Urinary bladder (tissue), 4 donors: ENCODE results near the gene COBL. TPM values are rescaled to one million over a fixed set of nuclear protein-coding genes. Genes with fewer than 3 reads are reported as not detected.

Experiments used
- DNase-seq: peaks from one replicate; pipeline ENCODE4 v3.0.0-alpha.2; 2015; ENCODE audit errors: extremely low spot score
- H3K27ac ChIP-seq: one replicate; pipeline ENCODE4 v1.5.1; 2013; ENCODE audit warnings: low read depth, mild to moderate bottlenecking, moderate library complexity
- H3K36me3 ChIP-seq: one replicate; pipeline ENCODE4 v1.6.1; 2013; ENCODE audit warnings: mild to moderate bottlenecking, moderate library complexity; ENCODE audit not compliant: insufficient read depth
- H3K4me1 ChIP-seq: one replicate; pipeline ENCODE4 v1.6.1; 2013; ENCODE audit warnings: mild to moderate bottlenecking, moderate library complexity; ENCODE audit not compliant: insufficient read depth
- H3K4me3 ChIP-seq: one replicate; pipeline ENCODE4 v1.5.1; 2013; ENCODE audit warnings: low read depth, low read length
- WGBS: extraction: QIAGEN DNeasy Blood & Tissue Kit; methylation state at CpG from one replicate; pipeline ENCODE4 v1.1.7; 2013; 5-methylcytosine and 5-hydroxymethylcytosine counted together
- polyA plus RNA-seq: library from polyadenylated mRNA; stranded (reverse); fragments of 200-250 nt; gene quantifications from one replicate; pipeline ENCODE4 v1.2.3, GENCODE V29; 2013
- total RNA-seq: library from RNA; depleted of rRNA; stranded (reverse); fragments of >200 nt; gene quantifications from one replicate; pipeline ENCODE4 v1.2.3, GENCODE V29; 2014
- donor health status: healthy with polysubstance abuse.
- donor health status: healthy.

The COBL gene
- total and polyA plus RNA-seq, 2 donors, result 1.6 to 3.3 TPM

DNA sequence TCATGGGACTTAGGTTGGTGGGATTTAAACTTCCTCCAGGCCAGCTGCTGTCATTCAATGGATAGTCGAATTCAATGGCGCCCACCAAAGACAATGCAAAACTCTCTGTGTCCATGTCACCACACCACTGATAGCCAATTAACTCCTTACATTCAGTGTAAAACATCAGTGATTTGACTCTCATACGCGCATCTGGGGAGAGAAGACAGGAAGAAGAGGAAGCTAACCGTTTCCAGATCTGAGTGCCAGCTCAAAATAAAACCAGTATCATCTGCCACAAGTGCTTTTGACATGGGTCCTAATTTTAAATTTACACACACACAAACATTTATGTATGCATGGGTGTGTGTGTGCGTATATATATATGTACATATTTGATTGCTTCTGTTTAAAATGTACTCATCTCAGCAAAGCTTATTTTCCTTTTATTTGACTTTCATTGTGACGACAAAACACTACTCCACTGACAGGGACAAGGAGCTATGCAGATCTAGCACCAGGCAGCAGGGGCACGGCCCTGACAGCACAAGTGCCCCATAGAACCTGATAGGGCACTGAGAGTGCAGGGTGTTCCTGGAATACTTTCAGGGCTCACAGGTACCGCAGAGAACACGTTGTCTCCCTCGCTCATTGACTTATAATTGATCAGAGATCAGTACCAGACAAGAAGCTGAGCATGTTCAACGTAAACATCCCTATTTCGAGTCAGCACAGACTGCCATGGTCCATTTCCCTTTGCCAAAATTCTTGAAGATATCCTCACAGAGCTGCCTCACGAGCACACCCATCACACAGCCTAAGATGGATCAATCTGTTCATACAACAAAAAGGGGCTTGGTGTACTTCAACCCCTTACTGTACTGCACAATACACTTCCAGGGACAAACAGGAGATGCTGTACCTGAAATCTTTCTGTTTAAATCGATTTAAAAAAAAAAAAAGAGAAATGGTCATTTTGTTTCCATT lies 176.1 kb downstream of the COBL start:
- no peak for DNase-seq
- WGBS, result 75% methylated on average over 15 of the region's 15 CpGs
- Histone ChIP-seq H3K27ac (no peak overlapping the region), H3K4me3 (no peak overlapping the region), H3K4me1 (no peaks in the 10 kb centered on the region), H3K36me3 (no peaks in the 10 kb centered on the region)

DNA sequence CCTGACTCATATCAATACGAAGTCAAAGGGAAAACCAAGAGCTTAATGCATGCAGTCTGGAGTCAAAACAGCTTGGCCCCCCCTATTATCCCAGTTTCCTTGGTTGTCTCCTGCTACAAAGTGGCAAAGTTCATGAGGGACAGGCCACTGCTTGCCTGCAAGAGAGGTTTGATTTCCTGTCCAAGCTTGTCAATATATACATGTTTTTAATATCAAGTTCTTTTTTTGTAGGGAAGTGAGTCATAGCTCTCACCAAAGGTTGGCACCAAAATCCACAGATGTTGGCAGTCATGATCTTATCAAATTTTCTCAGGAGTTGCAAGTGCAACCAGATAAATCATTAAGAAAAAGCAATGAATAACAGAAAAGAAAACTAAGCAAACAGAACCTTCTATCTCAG lies 176.8 kb downstream of the COBL start:
- Histone ChIP-seq H3K4me3 (no peak overlapping the region), H3K36me3 (no peaks in the 10 kb centered on the region), H3K27ac (no peak overlapping the region), H3K4me1 (no peaks in the 10 kb centered on the region)
- no peak for DNase-seq
- WGBS, result 74% methylated on average over 1 of the region's 1 CpG

DNA sequence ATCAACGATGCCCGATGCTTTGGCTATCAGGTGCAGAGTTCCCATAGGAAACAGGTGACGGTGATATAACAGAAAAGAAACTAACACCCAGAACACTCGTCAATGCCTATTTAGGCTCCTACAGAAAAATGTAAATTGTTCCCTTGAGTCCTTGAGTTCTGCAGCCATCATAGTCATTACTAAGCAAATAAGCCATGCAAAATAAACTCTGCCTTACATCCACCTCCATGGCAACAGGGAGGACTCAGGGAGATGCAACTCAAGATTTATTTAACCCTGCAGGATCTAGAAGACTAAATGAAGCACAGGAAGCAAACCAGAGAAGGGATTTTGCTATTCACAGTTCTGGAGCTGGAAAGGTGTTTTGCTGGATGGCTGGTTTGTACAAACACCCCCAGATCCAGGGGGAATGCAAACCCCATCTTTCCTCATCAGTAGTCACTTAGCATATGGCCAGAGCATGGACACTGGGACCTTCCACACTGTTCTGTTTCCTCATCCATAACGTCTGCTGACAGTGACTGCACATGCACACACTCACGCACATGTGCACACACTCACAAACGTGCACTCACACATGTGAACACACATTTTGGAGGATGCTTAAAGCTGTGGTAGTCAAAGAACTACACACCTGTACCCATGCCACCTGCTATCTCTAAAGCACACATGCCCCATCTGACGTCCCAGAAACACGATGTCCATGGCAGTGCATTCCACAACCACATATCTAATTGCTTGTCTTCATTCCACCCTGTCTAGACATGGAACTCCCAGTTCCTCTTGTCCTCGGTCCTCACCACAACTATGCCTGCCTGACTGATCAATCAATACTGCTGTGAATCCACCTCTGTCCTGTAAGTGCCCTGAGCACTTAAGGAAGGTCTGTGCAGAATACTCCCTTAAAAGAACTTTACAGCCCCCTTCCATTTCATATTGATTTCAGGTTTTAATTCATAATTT lies 178.2 kb downstream of the COBL start:
- Histone ChIP-seq H3K4me1 (no peaks in the 10 kb centered on the region), H3K4me3 (no peak overlapping the region), H3K27ac (no peak overlapping the region), H3K36me3 (no peaks in the 10 kb centered on the region)
- no peak for DNase-seq
- WGBS, result 69% methylated on average over 10 of the region's 10 CpGs

DNA sequence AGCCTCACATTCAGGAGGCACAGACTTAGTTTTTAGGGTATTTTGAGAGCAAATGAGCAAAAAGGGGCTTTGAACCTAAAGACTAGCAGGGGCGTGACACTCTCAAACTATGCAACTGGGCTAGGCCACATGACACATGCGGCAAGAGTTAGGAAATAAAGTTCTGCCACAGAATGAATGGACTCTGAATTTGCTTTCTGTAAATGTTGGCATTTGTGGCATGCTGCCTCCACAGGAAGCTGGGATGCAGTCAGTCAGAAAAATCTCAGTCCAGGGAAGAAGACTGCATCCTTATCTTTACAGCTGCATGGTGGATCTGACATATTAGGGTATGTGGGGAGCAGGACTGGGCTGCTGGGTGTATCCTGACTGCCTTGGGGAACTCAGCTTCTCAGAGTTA lies 181.0 kb downstream of the COBL start:
- Histone ChIP-seq H3K4me3 (no peak overlapping the region), H3K36me3 (no peaks in the 10 kb centered on the region), H3K4me1 (no peaks in the 10 kb centered on the region), H3K27ac (no peak overlapping the region)
- 65% methylated on average over 2 of the region's 2 CpGs for WGBS
- no peak for DNase-seq

DNA sequence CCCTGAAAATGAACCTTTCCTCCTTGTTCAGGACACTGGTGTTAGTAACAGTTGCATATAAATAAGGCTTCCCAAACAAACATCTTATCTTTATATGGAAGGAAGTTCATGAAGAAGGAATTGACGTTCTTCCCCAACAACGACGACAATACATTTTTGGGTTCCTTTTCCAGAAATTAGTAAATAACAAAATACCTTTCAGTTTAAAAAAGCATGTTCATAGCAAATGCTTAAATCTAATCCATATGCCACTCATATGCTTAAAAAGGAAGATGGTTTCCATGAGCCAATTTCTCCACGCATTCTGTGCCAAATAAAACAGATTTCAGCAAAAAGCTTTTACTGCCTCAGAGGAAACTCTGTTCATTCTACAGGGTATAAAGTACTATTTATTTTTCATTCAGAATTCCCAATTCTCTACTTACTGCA lies 182.6 kb downstream of the COBL start:
- no peaks in the 10 kb centered on the region for H3K36me3 ChIP-seq
- no peak overlapping the region for H3K4me3 ChIP-seq
- 46% methylated on average over 4 of the region's 4 CpGs for WGBS
- no peak overlapping the region for H3K27ac ChIP-seq
- no peak for DNase-seq
- no peaks in the 10 kb centered on the region for H3K4me1 ChIP-seq

DNA sequence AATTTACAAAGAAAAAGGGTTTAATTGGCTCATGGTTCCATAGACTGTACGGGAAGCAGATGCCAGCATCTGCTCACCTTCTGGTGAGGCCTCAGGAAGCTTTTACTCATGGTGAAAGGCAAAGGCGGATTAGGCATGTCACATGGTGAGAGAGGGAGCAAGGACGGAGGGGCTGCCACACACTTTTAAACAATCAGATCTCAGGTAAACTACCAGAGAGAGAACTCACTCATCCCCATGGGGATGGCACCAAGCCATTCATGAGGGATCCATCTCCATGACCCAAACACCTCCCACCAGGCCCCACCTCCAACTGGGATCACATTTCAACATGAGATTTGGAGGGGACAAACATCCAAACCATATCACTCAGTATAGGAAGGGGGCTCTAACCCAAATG lies 183.9 kb downstream of the COBL start:
- Histone ChIP-seq H3K4me1 (no peaks in the 10 kb centered on the region), H3K36me3 (no peaks in the 10 kb centered on the region), H3K27ac (no peak overlapping the region), H3K4me3 (no peak overlapping the region)
- no peak for DNase-seq
- 98% methylated on average over 3 of the region's 3 CpGs for WGBS

DNA sequence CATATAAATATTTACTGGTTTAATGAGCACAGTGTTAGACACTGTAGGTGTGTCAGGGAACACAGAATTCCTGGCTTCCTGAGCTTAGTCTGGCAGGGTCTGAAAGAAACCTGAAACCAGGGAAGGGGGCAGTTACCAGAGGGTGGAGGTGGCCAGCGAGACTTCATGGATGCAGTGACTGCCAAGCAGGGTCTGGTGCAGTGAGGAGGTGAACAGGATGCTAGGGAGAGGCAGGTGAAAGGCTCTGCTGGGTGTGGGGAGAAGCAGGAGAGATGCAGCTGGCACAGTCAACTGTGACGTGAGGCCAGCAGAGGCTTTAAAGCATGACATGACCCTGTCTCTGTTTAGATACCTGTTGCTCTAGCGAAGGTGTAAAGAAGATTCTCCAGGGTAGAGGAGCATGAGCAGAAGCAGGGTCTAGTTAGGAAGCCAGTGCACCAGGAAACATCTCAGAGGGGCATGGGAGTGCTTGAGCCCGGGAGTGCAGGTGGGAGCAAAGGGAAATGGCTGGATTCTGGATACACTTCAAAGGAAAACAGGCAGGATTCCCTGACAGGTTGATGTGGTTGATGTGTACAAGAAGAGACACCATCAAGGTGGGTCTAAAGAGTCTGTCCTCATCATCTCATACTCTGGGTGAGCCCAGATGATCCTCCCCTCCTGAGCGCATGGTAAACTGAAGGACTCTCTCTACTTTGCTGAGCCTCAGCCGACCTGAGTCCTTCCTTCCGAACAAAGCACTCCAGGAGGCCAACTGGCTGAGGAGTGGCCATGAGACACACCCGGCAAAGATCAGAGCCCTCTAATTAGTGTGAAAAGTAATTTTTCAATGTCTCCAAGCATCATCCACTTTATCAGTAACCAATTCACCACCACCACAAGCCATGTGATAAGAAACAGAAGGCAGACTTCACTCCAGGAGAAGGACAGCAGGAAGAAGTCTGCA lies 186.8 kb downstream of the COBL start:
- no peak overlapping the region for H3K27ac ChIP-seq
- WGBS, result 77% methylated on average over 8 of the region's 8 CpGs
- DNase-seq, result no peak
- H3K36me3 ChIP-seq, result no peaks in the 10 kb centered on the region
- H3K4me1 ChIP-seq, result no peaks in the 10 kb centered on the region
- H3K4me3 ChIP-seq, result no peak overlapping the region

DNA sequence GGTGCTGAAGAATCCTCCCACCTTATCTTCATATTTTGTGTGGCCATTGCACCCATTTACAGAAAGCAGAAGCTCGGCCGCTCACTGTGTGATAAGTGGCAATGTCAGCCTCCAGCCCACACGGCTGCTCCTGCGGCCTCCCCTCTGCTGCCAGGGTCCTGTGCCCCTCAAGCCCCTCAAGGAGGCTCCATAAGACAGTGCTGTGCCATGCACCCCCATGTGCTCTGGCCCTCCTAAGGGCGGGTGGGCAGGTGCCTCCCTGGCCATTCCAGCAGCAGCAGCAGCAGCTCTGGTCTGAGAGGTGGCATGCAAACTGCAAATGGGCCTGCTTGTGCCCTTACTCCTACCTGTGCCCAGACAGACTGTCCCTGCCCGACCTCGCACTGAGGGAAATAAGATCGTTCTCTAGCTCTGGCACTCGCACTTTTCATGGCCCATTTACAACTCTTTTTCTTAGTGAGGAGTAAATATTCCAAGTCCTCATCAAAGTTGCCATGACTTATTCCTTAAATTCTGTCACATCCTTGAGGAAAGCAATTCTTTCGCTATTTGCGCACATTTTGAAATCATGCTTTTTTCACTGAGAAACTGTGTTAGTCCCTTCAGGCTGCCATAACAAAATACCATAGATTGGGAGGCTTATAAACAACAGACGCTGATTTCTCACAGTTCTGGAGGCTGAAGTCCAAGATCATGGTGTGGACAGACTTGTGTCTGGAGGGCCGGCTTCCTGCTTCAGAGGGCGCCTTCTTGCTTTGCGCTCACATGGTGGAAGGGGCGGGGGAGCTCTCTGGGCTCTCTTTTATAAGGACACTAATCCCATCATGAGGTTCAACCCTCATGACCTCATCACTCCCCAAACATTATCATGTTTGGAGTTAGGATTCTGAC lies 187.8 kb downstream of the COBL start:
- Histone ChIP-seq H3K36me3 (no peaks in the 10 kb centered on the region), H3K27ac (no peak overlapping the region), H3K4me1 (no peaks in the 10 kb centered on the region), H3K4me3 (no peak overlapping the region)
- 74% methylated on average over 16 of the region's 16 CpGs for WGBS
- DNase-seq, result no peak

DNA sequence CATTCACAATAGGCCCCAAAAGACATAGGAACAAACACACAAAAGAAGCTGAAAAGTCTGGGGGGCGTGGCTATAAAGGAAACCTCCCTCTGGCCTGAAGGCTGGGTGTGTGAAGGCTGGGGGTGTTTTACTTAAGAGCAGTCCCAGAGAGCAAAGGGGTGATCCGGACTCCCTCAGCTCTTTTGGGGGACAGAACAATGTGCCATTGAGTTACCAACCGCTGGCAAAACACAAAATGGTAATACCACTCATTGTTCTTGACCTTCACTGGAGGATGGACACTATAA lies 189.0 kb downstream of the COBL start:
- no peak for DNase-seq
- 58% methylated on average over 3 of the region's 3 CpGs for WGBS

DNA sequence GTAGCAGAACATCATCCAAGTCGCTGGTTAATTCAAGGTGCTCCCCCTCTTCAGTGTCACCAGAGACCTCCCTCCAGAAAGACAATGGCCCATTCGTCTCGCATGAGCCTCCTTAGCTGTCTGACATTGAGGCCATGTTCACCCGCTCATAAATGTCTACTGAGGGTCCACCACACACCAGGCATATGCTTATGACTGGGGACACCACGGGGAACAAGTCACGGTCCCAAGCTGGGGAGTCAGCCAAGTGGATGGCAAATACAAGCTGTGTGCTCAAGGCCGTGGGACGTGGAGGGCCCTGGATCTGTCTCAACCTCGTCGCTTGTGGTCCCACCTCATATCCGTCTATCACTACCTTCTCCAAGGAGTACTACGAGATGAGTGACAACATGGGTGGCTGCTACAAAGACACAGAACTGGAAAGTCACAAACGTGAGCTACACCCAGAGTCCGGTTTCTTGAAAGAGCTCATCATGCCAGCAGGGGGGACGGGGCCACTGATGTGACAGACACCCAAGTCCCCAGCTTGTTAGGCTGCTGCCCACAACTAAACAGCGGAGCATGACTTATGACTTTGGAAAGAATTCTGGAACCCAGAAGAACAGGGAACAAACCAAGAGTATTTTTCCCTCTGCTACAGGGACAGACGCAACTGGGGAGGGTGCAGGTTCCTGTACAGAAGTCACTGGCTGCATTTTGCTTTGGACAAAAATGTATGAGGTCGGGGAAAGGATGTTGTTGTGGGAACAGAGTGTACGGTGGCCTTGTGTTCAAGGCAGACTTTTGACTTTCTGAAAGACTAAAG lies 189.6 kb downstream of the COBL start:
- no peak overlapping the region for H3K4me3 ChIP-seq
- WGBS, result 94% methylated on average over 19 of the region's 19 CpGs
- no peak for DNase-seq
- H3K4me1 ChIP-seq, result no peaks in the 10 kb centered on the region
- no peak overlapping the region for H3K27ac ChIP-seq
- H3K36me3 ChIP-seq, result no peaks in the 10 kb centered on the region

More for the DNA sequence above, 189.0 kb downstream of the COBL start:
- H3K4me1 ChIP-seq, result no peaks in the 10 kb centered on the region
- no peak overlapping the region for H3K4me3 ChIP-seq
- H3K36me3 ChIP-seq, result no peaks in the 10 kb centered on the region
- H3K27ac ChIP-seq, result no peak overlapping the region

DNA sequence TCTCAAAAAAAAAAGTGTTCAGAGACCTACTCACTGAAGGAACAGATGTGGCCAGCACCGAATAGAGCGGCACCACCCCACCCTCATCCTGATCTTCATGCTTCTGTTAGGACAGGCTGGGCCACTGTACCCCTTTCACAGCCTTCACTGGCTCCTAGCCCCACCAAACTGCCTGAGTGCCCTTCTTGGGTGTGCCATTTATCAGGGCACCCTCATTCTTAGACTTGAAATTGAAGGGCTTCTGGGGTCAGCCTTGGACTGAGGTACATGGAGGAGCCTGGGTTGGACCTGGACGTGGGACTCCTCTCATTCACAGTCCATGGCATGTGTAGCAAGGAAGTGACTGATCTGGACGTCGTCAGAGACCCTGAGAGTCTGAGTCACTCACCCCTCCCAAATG lies 190.3 kb downstream of the COBL start:
- no peak for DNase-seq
- Histone ChIP-seq H3K36me3 (no peaks in the 10 kb centered on the region), H3K27ac (no peak overlapping the region), H3K4me3 (no peak overlapping the region), H3K4me1 (no peaks in the 10 kb centered on the region)
- 88% methylated on average over 5 of the region's 5 CpGs for WGBS

DNA sequence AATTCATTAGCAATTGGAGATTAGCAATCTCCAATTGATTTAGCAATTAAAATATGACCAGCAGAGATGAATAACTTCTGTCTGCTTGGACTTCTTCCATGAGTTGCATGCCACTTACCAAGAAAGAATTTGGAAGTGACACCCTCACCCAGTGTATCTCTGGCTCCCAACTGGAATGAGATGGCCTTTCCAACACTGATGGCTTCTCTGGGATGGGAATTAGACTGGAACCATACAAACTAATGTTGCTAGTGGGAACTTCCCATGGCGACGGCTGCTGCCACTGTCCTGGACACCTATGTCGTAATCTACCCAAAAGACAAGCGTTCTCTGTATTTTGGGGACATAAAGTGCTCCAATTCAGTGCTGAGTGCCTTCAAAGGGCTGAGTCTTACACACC lies 192.3 kb downstream of the COBL start:
- Histone ChIP-seq H3K36me3 (no peaks in the 10 kb centered on the region), H3K27ac (no peak overlapping the region), H3K4me3 (no peak overlapping the region), H3K4me1 (no peaks in the 10 kb centered on the region)
- no peak for DNase-seq
- WGBS, result 72% methylated on average over 4 of the region's 4 CpGs
